Renal pelvis (tissue), 12 donors: ENCODE results near the gene MYL7. TPM values are rescaled to one million over a fixed set of nuclear protein-coding genes. Genes with fewer than 3 reads are reported as not detected.
"Not testable (repeated sequence)": the region's sequence is repeated elsewhere in the genome, so short reads cannot be mapped to it uniquely, and the experiment has no call there.

Experiments
- DNase-seq: peaks from one replicate; pipeline ENCODE4 v3.0.0-alpha.2; 2013
- long read RNA-seq, 16 experiments: transcript quantifications; one replicate each; lab custom pipeline, GENCODE V29; 2026
- polyA plus RNA-seq, 3 donors: library from polyadenylated mRNA; unstranded; fragments of 120-200 nt; gene quantifications; one replicate each; pipeline ENCODE4 v1.2.1, GENCODE V29; 2013; ENCODE audit not compliant: insufficient read length in 3 of 3

The MYL7 gene, protein sequence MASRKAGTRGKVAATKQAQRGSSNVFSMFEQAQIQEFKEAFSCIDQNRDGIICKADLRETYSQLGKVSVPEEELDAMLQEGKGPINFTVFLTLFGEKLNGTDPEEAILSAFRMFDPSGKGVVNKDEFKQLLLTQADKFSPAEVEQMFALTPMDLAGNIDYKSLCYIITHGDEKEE
- 1 to 10 TPM in 1 of 3 donors, under 1 TPM in 2; 0.64 to 1.1 (median 0.68) TPM for polyA plus RNA-seq
- long read RNA-seq, donor 1 = 0 reads
- long read RNA-seq, donor 2 = 0 reads
- long read RNA-seq, donor 3 = 0 reads
- long read RNA-seq, donor 4 = 0 reads
- long read RNA-seq, donor 5 = 0 reads
- long read RNA-seq, donor 6 = 0 reads
- long read RNA-seq, donor 7 = 0 reads
- long read RNA-seq, donor 8 = 0 reads
- long read RNA-seq, donor 9, transcript MYL7-201 (7 exons, 612 nt) = major isoform, 7 of 7 reads
- long read RNA-seq, donor 9, partial matches to known transcripts = 0 of 7 reads
- long read RNA-seq, donor 9, other reads (novel, unspliced or antisense) = 0 of 7 reads
- long read RNA-seq, donor 10 = 0 reads
- long read RNA-seq, donor 11 = 0 reads
- long read RNA-seq, donor 12 = 0 reads
- long read RNA-seq, donor 13 = 0 reads
- long read RNA-seq, donor 14 = 0 reads
- long read RNA-seq, donor 15 = 0 reads
- long read RNA-seq, donor 16, transcript MYL7-201 (7 exons, 612 nt) = major isoform, 7 of 15 reads
- long read RNA-seq, donor 16, partial matches to known transcripts = 5 of 15 reads
- long read RNA-seq, donor 16, other reads (novel, unspliced or antisense) = 0 of 15 reads

DNA sequence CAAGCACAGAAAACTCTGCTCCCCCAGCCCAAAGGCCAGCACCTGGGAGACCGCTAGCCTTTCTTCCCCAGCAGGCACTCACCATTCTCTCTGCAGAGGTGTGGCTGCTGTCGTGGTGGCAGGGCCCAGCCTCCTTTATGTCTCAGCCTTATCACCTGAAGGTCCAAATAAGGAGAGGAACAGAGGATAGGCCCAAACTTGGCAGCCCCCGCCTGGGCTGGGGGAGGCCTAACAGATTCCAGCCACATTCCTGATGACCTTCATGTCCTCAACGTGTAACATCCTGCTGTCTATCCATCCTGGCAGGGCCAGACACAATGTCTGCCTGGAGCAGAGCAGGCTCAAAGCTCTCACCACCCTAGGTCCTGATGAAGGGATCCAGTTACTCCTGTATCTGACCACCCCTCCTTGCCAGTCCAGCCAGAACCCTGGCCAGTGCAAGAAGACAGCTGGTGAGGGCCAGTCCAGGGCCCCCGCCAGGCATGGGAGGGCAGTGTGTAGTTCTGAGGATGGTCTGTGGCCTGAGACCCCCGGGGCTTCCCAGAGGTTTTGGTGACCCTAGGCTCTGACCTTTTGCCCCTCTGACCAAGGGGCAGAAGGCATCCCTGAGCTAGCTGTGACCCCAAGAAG lies at the start of gene MYL7:
Gene MYL7, minus strand, starts transcription at position 112 of the 630 bp plus-strand sequence. Its CDS starts 27 bp downstream, at position 85.
- DNase-seq = no peak

DNA sequence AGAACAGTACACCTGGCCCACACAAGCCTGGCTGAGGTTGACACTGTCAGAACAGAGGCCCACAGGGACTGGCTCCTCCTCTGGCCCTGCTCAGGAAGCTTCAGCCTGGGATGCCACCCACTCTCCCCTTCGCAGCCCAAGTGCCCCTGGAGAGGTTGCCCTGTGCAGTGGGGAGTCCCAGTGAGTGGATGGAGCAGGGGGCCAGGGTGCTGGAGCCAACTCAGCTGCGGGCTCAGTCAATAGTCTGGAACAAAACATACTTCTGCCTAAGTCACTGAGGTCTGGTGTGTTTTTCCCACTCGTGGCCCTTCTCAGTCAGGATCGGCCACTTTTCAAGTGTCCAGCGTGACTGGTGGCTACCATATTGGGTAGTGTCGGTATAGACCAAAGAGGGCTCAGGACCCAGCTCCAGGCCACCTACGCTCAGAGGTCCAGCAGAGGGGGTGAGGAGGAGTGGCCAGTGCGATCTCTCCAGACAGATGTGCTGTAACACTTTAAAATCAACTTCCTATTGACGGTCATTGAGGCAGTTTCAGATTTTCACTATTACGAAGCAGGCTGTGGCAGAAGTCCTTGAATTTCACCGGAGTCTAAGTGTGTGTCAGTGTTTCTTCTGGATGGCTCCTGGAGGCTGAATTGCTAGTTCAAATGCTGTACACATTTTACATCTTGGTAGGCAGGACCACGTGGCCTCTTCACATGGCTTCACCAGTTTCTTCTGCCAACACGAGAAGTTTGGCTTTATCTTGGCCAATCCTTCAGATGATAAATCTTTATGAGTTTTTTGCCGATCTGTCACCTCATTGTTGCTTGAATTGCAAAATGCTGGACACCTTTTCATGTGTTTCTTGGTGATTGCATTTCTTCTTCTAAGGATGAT lies 49.1 kb upstream of the MYL7 start:
- DNase-seq = no peak

DNA sequence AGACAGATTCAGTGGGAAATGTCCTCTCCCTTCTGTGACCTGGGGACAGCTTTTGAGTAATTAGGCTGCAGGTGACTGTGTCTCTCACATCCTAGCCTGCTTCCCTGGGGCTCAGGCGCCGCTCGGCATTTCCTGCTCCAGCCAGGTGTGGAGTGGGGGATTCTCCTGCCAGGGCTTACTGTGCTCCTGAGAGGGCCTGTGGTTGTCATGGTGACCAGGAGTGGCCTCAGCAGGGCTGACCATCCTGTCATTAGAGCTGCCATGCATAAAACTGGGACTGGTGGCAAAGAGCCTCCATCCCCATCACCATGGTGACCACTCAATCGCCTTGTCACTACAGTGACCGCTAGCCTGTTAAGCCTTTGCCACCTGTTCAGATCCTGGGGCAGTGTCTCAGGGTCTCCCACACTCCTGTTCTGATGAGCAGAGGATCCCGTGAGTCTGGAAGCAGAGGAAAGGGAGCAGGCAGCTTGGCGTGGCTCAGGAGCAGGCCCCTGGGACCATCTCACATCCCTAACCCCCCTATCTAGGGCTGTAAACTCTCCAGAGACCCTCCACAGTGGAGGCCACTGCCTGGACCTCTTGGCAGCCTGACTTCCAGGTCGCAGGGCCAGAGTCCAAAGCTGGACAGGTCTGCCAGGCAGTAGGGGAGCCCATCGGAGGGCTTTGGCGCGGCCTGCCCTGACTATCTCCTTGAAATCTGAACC lies 48.3 kb upstream of the MYL7 start, which contains the start of gene GCK:
Gene GCK, minus strand, starts transcription at position 154 of the 707 bp plus-strand sequence. CDS start 486 bp downstream, outside the sequence.
- peak; percentile 66 for DNase-seq

DNA sequence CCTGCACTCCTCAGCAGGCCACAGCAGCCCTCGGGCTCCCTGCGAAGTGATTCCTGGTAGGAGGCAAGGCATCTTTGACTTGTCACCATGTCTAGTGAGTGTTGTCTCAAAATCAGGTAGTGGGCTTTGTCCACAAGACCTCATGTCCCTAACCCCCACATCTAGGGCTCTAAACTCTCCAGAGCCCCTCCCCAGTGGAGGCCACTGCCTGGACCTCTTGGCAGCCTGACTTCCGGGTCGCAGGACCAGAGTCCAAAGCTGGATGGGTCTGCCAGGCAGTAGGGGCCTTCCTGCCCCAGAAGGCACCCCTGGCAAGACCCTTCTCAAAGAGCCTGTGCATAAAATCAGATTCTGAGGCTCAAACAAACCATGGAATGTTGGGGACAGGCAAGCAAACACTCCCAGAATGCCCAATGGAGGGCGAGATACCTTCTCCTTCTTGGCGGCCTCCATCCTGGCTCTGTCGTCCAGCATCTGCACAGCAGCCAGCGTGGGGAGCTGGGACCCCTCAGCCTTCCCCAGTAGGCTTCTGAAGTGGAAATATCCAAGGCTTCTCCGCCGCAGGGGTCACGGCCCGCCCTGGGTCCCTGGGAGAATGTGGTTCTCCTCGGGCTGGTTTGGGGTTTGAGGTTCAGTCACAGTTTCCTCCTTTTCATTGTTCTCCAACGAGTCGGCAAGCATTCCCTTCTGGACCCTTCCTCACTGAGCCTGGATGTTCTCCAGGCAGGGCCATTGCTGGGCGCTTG lies 47.5 kb upstream of the MYL7 start:
- DNase-seq = no peak

DNA sequence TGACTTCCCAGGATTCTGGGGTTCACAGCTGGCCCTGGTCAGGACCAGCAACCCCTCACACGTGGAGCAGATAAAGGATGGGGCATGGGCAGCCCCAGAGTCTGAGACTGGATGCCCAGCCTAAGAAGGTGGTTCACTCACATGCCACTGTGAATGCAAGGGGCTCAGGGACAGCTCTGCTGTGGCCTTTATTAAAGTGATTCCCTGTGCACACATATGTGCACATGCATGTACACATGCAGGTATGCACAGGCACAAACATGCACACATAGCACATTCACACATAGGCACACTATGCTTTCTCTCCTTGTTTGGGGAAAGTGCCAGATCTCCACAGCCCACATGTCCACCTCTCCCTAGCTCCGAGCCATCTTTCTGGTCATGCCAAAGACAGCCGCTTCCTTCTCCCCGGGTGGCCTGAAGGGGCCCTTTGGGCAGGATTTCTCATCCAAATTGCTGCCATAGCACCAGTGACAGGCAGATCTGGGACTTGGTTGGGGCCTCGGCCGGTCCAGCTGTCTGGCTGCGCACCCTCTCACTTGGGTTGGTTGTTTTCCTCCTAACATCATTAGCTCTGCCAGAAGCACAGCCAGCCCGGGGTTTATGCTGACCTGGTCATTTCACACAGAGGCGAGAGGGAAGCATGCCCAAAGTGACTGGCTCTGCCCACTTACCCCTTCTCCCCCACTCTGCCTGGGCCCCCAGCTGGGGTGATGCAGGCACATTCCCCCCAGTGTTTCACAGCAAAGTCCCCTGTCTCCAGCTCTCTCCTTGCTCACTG lies 46.7 kb upstream of the MYL7 start:
- DNase-seq = no peak

DNA sequence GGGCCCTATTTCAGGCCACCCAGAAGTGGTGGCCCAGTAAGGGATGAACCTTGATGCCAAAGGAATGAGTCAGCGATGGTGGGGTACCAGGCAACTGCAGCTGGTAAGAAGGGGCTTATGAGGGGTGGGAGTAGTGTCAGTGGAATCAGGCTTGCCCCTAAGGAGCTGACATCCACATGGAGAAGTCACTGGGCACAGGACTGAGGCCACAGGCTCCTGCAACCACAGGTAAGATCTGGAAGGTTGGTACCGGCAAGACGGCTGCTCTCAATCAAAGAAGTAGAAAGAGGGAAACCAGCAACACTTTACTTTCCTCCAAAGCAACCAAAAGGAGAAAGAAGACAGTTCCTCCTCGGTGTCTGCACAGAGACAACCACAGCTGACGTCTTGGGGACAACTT lies 45.6 kb upstream of the MYL7 start:
- no peak for DNase-seq

DNA sequence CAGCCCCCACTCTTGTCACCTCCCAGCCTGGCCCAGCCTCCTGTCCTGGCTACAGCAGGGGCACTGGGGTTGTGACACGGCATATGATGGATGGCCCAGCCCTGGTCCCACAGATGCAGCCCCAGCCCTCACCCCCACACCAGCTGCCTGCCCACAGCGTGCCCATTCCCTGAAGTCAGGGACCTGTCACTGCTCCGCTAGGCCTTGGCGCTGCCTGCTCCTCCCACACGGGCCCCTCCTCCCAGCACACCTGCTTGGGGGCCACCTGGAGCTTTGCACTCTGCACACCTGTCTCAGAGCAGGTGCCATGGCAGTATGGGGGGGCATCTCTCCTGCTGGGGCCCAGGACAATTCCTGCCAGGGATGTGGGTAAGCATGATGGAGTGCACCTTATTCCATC lies 44.6 kb upstream of the MYL7 start:
- no peak for DNase-seq

DNA sequence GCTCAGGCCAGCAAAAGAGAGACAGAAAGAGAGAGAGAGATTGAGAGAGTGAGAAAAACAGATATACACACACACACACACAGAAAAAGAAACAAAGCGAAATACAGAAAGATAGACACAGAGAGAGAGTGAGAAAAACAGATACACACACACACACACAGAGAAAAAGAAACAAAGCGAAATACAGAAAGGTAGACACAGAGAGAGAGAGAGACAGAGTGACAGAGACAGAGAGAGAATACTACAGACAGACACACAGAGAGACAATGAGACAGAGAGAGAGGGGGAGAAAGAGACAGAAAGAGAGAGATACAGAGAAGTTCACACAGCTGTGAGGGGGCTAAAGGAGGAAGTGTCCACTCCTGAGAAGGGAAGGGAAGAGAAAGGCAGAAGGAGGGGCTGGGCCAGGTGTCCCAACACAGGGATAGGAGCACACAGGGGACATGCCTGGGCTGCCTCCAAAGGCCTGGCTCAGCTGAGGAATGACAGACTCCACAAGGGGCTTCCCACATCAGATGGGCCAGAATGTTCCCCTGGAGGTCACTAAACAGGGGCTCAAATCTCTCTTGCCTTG lies 43.8 kb upstream of the MYL7 start:
- DNase-seq = no peak

DNA sequence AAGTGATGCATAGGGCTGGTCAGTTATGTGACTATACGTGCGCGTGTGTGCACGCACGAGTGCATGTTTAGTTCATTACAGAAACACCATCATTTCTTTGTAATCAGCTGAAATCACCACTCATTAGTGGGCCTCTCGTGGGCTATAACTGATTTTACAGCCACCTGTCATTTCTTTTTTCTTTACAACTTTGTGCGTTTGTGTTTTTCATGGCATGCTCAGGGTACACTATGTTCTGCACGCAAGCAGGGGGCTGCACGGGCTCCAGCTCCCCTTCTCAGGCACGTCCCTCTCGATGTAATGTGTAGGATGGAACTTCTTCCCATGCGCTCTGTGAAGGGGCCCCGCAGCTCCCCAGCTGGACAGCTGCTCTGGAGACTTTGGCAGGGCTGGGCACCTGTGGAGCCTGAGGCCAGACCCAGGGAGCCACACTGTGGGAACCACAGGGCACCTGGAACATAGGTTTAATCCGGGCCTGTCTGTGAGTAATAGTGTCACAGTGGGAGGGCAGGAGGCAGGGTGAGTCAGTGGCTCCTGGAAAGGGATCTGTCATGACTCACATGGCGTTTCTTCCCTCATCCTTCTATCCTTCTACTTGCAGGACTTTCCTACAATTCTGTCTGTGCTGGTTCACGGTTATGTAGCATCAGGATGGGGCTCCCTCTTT lies 43.2 kb upstream of the MYL7 start:
- DNase-seq = no peak

DNA sequence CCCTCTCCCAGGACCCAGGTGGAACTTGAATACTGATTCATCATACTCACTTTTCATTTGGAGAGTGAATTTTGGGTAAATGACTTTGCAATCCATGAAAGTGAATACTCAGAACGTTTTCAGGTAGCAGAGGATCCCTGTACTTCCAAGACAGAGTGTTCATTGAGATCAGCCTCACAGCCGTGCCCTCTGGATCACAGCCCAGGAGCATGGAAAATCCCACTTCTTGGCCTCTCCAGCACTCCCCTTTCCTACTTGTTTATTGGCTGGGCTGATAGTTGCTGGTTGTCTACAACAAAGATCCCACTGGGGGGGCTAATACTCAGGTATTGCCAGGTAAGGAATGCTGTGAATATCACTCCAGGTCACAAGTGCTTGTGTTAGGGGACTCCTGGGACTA lies 42.3 kb upstream of the MYL7 start:
- no peak for DNase-seq

DNA sequence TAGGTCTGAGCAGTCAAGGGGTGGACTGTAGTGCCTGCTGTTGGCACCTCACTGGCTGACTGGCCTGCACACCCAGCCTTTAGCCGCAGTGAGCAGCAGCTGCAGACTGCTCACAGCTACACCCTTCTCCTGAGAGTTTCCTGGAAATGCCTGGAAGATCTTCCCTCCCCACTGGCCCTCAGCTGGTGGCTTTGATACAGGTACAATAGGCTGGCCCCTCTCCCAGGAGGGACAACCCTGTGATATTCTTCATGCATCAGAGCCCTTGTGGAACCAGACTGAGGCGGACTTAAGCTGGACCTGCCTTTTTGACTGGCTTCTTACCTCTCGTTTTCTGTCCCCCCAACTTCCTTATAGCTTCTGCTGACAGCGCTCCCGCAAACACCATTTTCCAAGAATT lies 41.7 kb upstream of the MYL7 start:
- no peak for DNase-seq

DNA sequence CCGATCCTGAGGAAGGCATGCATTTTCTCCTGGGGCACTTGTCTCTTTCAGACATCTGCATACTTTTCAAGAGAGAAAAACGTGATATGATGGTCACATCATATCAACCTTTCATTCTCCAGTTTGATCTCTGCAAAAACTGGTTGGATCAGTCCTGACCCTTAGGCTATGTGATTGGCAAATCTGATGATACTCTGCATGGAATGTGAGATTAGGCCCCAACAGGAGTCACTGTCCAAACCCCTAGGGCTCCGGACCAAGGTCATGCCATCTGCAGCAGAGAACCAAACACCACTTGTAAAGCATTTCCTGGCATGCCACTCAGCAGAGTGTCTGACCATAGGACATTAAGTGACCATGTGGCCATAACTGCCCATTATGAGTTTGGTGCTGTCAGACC lies 39.5 kb upstream of the MYL7 start:
- no peak for DNase-seq

DNA sequence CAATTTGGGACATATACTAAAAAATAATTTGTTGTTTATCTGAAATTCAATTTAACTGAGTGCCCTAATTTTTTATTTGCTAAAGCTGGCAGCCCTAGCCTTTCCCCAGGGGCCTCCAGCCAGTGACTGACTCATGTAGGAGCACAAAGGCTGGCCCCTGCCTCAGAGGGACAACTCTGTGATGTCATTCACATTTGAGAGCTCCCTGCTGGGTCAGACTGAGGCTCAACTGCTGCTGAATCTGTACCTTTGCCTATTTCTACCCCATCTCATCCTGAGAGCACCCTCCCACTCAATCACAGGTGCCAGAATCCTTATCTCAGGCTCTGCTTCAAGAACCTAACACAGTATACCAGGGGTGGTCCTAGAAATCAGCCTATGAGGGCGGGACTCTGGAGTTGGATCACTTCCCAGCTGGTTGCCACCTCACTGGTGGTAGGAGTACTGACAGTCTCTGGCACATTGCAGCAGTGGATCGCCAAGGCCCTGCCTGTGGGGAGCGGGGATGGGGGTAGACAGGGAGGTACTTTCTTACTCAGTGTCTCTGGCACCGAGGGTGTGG lies 36.5 kb upstream of the MYL7 start:
- no peak for DNase-seq

DNA sequence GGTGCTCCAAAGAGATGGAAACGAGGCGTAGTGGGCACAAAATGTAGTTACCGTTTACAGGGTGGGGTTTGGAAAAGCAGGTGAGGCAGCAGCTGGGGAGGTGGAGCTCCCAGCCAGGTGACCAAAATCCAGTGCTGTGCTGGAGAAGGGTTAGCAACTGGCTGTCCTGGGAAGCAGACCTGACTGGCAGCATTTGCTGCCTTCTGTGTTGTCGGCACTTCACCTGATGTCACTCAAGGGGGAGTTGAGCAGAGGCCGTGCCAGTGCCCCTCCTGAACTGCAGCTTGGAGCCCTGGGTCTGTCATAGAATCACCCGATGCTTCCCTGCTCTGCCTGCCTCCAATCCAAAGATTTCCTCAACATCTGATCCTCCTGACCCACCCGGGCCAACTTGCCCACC lies 35.4 kb upstream of the MYL7 start:
- DNase-seq = no peak

DNA sequence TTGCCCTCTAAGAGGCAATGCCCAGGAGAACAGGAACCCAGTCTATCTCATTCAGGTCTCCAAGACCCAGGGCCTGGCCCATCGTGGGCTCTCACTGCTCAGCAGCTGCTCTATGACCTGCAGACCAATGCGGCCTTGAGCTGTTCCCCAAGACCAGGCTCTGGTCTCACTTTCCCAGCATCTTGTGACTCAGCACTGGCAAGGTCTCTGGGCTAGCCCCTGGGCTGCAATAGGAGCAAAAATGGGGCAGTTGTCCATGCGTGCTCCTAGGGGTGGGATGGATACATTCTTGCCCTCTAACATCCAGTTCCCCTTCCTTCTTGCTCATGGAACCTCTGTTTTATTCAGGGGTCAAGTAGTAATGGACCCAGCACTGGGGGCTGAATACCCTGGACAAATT lies 34.6 kb upstream of the MYL7 start:
- DNase-seq = no peak

DNA sequence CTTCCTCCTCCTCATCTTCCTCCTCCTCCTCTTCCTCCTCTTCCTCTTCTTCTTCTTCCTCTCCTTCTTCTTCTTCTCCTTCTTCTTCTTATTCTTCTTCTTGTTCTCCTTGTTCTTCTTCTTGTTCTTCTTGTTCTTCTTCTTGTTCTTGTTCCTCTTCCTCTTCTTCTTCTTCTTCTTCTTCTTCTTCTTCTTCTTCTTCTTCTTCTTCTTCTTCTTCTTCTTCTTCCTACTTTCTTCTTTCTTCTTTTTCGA lies 33.5 kb upstream of the MYL7 start:
- DNase-seq = not testable (repeated sequence)

DNA sequence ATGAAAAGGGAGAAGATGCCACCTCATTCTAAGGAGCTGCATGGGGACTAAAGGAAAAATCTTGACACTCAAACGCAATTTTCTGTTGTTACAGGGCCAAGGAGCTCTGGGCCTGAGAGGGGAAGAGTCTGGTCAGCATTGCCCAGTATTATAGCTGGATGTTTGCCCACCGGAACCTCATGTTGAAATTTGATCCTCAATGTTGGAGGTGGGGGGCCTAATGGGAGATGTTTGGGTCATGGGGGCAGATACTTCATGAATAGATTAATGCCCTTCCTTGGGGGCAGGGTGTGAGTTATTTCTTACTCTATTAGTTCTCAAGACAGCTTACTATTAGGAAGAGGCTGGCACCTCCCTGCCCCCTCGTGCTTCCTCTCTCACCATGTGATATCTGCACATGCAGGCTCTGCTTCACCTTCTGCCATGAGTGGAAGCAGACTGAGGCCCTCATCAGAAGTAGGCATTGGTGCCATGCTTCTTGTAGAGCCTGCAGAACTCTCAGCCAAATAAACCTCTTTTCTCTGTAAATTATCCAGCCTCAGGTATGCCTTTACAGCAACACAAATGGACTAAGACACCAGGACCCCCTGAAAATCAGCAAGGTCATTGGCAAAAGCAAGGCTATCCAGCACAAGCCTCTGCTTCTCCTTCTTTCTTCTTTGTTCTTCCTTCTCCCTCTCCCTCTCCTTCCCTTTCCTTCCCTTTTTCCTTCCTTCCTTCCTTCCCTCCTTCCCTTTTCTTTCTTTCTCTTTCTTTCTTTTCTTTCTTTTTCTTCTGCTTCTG lies 33.0 kb upstream of the MYL7 start:
- DNase-seq = no peak
